HEK293 (cell line): Measurements from ENCODE around the gene SYNJ2.

ENCODE experiments used
- CTCF ChIA-PET: fragments of 350-600 bp; formaldehyde crosslinking; extraction: SDS; loops from one replicate; lab custom pipeline; 2021; ENCODE audit warnings: antibody characterized with exemption; lab: Yijun Ruan, JAX
- POLR2A ChIA-PET: fragments of 300-600 bp; formaldehyde crosslinking; extraction: SDS; loops from one replicate; lab custom pipeline; 2020; ENCODE audit warnings: antibody characterized with exemption, inconsistent platforms; lab: Yijun Ruan, JAX
- H3K27ac ChIP-seq: fragments of 200-500 bp; sonication (Bioruptor generic); 2 replicates; pipeline ENCODE4 v1.5.1; 2014; ENCODE audit warnings: low read depth, low read length, control low read depth, inconsistent platforms; ENCODE audit errors: extremely low read depth
- H3K36me3 ChIP-seq, 2 experiments: fragments of 200-500 bp in 1 of 2; sonication (Bioruptor generic) in 1 of 2; 1 replicate in 1 of 2; 2 replicates in 1 of 2; pipeline ENCODE4 v1.5.1; 2014 to 2017; ENCODE audit warnings: inconsistent platforms in 2 of 2, low read length in 2 of 2; ENCODE audit not compliant: control insufficient read depth in 2 of 2, insufficient read depth in 1 of 2
- H3K4me1 ChIP-seq: fragments of 200-500 bp; sonication (Bioruptor generic); 2 replicates; pipeline ENCODE4 v1.5.1; 2014; ENCODE audit warnings: mild to moderate bottlenecking, low read length, inconsistent platforms; ENCODE audit not compliant: control insufficient read depth, insufficient read depth
- H3K4me3 ChIP-seq: 2 replicates; pipeline ENCODE4 v1.5.1; 2011; ENCODE audit warnings: low read depth, mild to moderate bottlenecking, control low read depth, low read length, moderate library complexity
- H3K9me3 ChIP-seq: fragments of 200-500 bp; sonication (Bioruptor generic); 2 replicates; pipeline ENCODE4 v1.5.1; 2014; ENCODE audit warnings: low read depth, low read length, inconsistent platforms; ENCODE audit not compliant: control insufficient read depth, insufficient read depth
- CTCF ChIP-seq: fragments of 450-650 bp; formaldehyde crosslinking; IDR thresholded peaks from 2 replicates; pipeline ENCODE4 v1.5.1; 2016; ENCODE audit warnings: missing biosample characterization, missing genetic modification characterization
- EGR2 ChIP-seq: fragments of 450-650 bp; formaldehyde crosslinking; IDR thresholded peaks from 2 replicates; pipeline ENCODE4 v1.5.1; 2016; ENCODE audit warnings: low read depth, missing biosample characterization, missing genetic modification characterization
- GLI4 ChIP-seq: fragments of 450-650 bp; formaldehyde crosslinking; IDR thresholded peaks from 2 replicates; pipeline ENCODE4 v1.5.1; 2016; ENCODE audit warnings: missing biosample characterization, missing genetic modification characterization
- GLIS1 ChIP-seq: fragments of 450-650 bp; formaldehyde crosslinking; IDR thresholded peaks from 2 replicates; pipeline ENCODE4 v1.5.1; 2016; ENCODE audit warnings: missing biosample characterization, missing genetic modification characterization
- PRDM10 ChIP-seq: fragments of 450-650 bp; formaldehyde crosslinking; IDR thresholded peaks from 2 replicates; pipeline ENCODE4 v1.5.1; 2016; ENCODE audit warnings: missing biosample characterization, missing genetic modification characterization
- PRDM6 ChIP-seq: fragments of 450-650 bp; formaldehyde crosslinking; IDR thresholded peaks from 2 replicates; pipeline ENCODE4 v1.5.1; 2017; ENCODE audit warnings: missing biosample characterization, missing genetic modification characterization
- ZEB2 ChIP-seq: fragments of 450-650 bp; formaldehyde crosslinking; IDR thresholded peaks from 2 replicates; pipeline ENCODE4 v1.5.1; 2016; ENCODE audit warnings: missing biosample characterization, missing genetic modification characterization
- ZFHX2 ChIP-seq: fragments of 450-650 bp; formaldehyde crosslinking; conservative IDR thresholded peaks from 2 replicates; pipeline ENCODE4 v1.5.1; 2016; ENCODE audit warnings: missing biosample characterization, missing genetic modification characterization
- ZNF112 ChIP-seq: fragments of 450-650 bp; formaldehyde crosslinking; IDR thresholded peaks from 2 replicates; pipeline ENCODE4 v1.5.0; 2017; ENCODE audit warnings: missing biosample characterization, missing genetic modification characterization
- ZNF140 ChIP-seq: fragments of 450-650 bp; formaldehyde crosslinking; IDR thresholded peaks from 2 replicates; pipeline ENCODE4 v1.5.1; 2016; ENCODE audit warnings: missing biosample characterization, missing genetic modification characterization
- ZNF175 ChIP-seq: fragments of 450-650 bp; formaldehyde crosslinking; IDR thresholded peaks from 2 replicates; pipeline ENCODE4 v1.5.1; 2016; ENCODE audit warnings: missing biosample characterization, missing genetic modification characterization
- ZNF223 ChIP-seq: fragments of 450-650 bp; formaldehyde crosslinking; IDR thresholded peaks from 2 replicates; pipeline ENCODE4 v1.5.1; 2016; ENCODE audit warnings: missing biosample characterization, missing genetic modification characterization
- ZNF274 ChIP-seq, 2 experiments: fragments of 200-500 bp in 1 of 2; fragments of 450-650 bp in 1 of 2; sonication (Bioruptor generic) in 1 of 2; formaldehyde crosslinking in 1 of 2; IDR thresholded peaks; 2 replicates each; pipeline versions ENCODE4 v1.5.1 to v1.6.1; 2014 to 2016; ENCODE audit warnings: borderline replicate concordance in 1 of 2, inconsistent platforms in 1 of 2, low read length in 1 of 2, missing biosample characterization in 1 of 2, missing genetic modification characterization in 1 of 2
- ZNF354C ChIP-seq: fragments of 450-650 bp; formaldehyde crosslinking; IDR thresholded peaks from 2 replicates; pipeline ENCODE4 v1.5.1; 2016; ENCODE audit warnings: missing biosample characterization, missing genetic modification characterization, low read depth, borderline replicate concordance
- ZNF521 ChIP-seq: fragments of 450-650 bp; formaldehyde crosslinking; IDR thresholded peaks from 2 replicates; pipeline ENCODE4 v1.5.1; 2017; ENCODE audit warnings: missing biosample characterization, mild to moderate bottlenecking, missing genetic modification characterization
- ZNF561 ChIP-seq: fragments of 450-650 bp; IDR thresholded peaks from 2 replicates; pipeline ENCODE4 v1.5.1; 2018; ENCODE audit warnings: missing biosample characterization, missing genetic modification characterization, borderline replicate concordance
- ZNF639 ChIP-seq: fragments of 450-650 bp; formaldehyde crosslinking; IDR thresholded peaks from 2 replicates; pipeline ENCODE4 v1.5.1; 2016; ENCODE audit warnings: missing biosample characterization, missing genetic modification characterization
- ZNF645 ChIP-seq: fragments of 450-650 bp; formaldehyde crosslinking; IDR thresholded peaks from 2 replicates; pipeline ENCODE4; 2016; ENCODE audit warnings: missing biosample characterization, missing genetic modification characterization
- ZNF677 ChIP-seq: fragments of 450-650 bp; IDR thresholded peaks from 2 replicates; pipeline ENCODE4 v1.5.0; 2018; ENCODE audit warnings: missing biosample characterization, mild to moderate bottlenecking, missing genetic modification characterization, moderate library complexity

Gene SYNJ2

GRCh38 chr6:158018041-158018771 is 36.5 kb downstream of the SYNJ2 start:
- H3K36me3 ChIP-seq, result peaks cover 0 to 23% of the 10 kb centered on the region in 2 experiments; a peak in 1 of 3 replicates
- TF ChIP-seq ZNF175 (tag by site-specific recombination) (no peak), ZFHX2 (tag by site-specific recombination) (peak; percentile 33; the same call in 1 of the 2 replicates), EGR2 (tag by site-specific recombination) (peak; percentile 46; the same call in 1 of the 2 replicates), ZNF274 (IDR thresholded peaks at IDR 0.05; ENCODE audit: low read length) (no peak), ZNF274 (tag by site-specific recombination; IDR thresholded peaks at IDR 0.05; ENCODE audit: borderline replicate concordance) (no peak), ZNF561 (tag by site-specific recombination) (no peak)
- CTCF ChIA-PET, result interaction anchor here (6.9 kb wide), 1 partner anchor 8 kb away, joined by 46 read pairs; no protein-coding TSS in a partner anchor
- POLR2A ChIA-PET, result no interaction called here
- H3K4me1 ChIP-seq, result no peaks in the 10 kb centered on the region
- H3K9me3 ChIP-seq, result no peaks in the 10 kb centered on the region
- no peak overlapping the region for H3K4me3 ChIP-seq
- no peak overlapping the region for H3K27ac ChIP-seq

- no peak overlapping the region for H3K4me3 ChIP-seq
- H3K4me1 ChIP-seq, result no peaks in the 10 kb centered on the region
- POLR2A ChIA-PET, result no interaction called here
- no peak for TF ChIP-seq ZNF112 (tag by site-specific recombination)
- TF ChIP-seq PRDM10 (tag by site-specific recombination), result 0 out of 2 replicates have a peak, but pooled peaks have one; percentile 10
- H3K36me3 ChIP-seq, result peaks cover 0 to 23% of the 10 kb centered on the region in 2 experiments; a peak in 1 of 3 replicates
- no peaks in the 10 kb centered on the region for H3K9me3 ChIP-seq
- CTCF ChIA-PET, result no interaction called here
- no peak overlapping the region for H3K27ac ChIP-seq
Measured at GRCh38 chr6:158018851-158019361, 37.2 kb downstream of the SYNJ2 start.

- POLR2A ChIA-PET, result no interaction called here
- no peak overlapping the region for H3K27ac ChIP-seq
- H3K9me3 ChIP-seq, result no peaks in the 10 kb centered on the region
- H3K4me3 ChIP-seq, result no peak overlapping the region
- CTCF ChIA-PET, result no interaction called here
- 0 out of 2 replicates have a peak, but pooled peaks cover under 1% of the 10 kb centered on the region for H3K4me1 ChIP-seq
- H3K36me3 ChIP-seq, result peaks cover 0 to 23% of the 10 kb centered on the region in 2 experiments; a peak in 1 of 3 replicates
- TF ChIP-seq PRDM6 (tag by site-specific recombination) (no peak), ZNF223 (tag by site-specific recombination) (no peak), GLIS1 (tag by site-specific recombination) (no peak), ZFHX2 (tag by site-specific recombination) (no peak), ZNF645 (tag by site-specific recombination) (no peak), ZNF521 (tag by site-specific recombination) (no peak), ZEB2 (no peak), ZNF677 (tag by site-specific recombination) (no peak), ZNF639 (no peak), CTCF (tag by site-specific recombination) (no peak), ZNF175 (tag by site-specific recombination) (no peak), ZNF140 (tag by site-specific recombination) (no peak), ZNF354C (tag by site-specific recombination) (no peak), GLI4 (tag by site-specific recombination) (no peak)
Measured at GRCh38 chr6:158019416-158019815, 37.8 kb downstream of the SYNJ2 start.
